ENCODE results near the gene MAT2B. TPM values are rescaled to one million over a fixed set of nuclear protein-coding genes. Genes with fewer than 3 reads are reported as not detected.

MAT2B gene
- total RNA-seq, 6 experiments from 2014 or later = 21.6 to 40.7 (median 26.6) TPM

- intact Hi-C loops (cut with DNase I) = no loop called here
- WGBS (ENCODE audit: insufficient coverage, low coverage, low lambda C conversion rate, missing lambda C conversion rate) = 74% methylated on average over 5 of the region's 5 CpGs
- ATAC-seq = no peak
- H3K27me3 ChIP-seq = peaks cover 0 to 6% of the 10 kb centered on the region in 2 donors
- no peak for DNase-seq
- no peak overlapping the region for H3K27ac ChIP-seq
- no peak overlapping the region for H3K4me3 ChIP-seq
- TF ChIP-seq POLR2A (IDR thresholded peaks at IDR 0.05) = no peak
- TF ChIP-seq CTCF (IDR thresholded peaks at IDR 0.05) = no peak
- no peaks in the 10 kb centered on the region for H3K36me3 ChIP-seq
- H3K4me1 ChIP-seq = peaks cover 0 to 10% (median 0%) of the 10 kb centered on the region in 4 donors
- no peaks in the 10 kb centered on the region for H3K9me3 ChIP-seq
Measured at GRCh38 chr5:163561339-163561738, 55.9 kb downstream of the MAT2B start.

GRCh38 chr5:163562071-163562470 is 56.7 kb downstream of the MAT2B start:
- DNase-seq (no peak), ATAC-seq (no peak)
- no peak for TF ChIP-seq CTCF (IDR thresholded peaks at IDR 0.05)
- no peak for TF ChIP-seq POLR2A (IDR thresholded peaks at IDR 0.05)
- Histone ChIP-seq H3K27me3 (peaks cover 0 to 6% of the 10 kb centered on the region in 2 donors), H3K9me3 (no peaks in the 10 kb centered on the region), H3K4me1 (peaks cover 0 to 11% (median 0%) of the 10 kb centered on the region in 4 donors), H3K36me3 (no peaks in the 10 kb centered on the region), H3K27ac (no peak overlapping the region), H3K4me3 (no peak overlapping the region)
- intact Hi-C loops (cut with DNase I) = no loop called here
- 29% methylated on average over 3 of the region's 3 CpGs for WGBS (ENCODE audit: insufficient coverage, low coverage, low lambda C conversion rate, missing lambda C conversion rate)

GRCh38 chr5:163563112-163563511 is 57.7 kb downstream of the MAT2B start:
- TF ChIP-seq CTCF (IDR thresholded peaks at IDR 0.05) (no peak), POLR2A (IDR thresholded peaks at IDR 0.05) (no peak)
- Histone ChIP-seq H3K4me1 (peaks cover 0 to 11% (median 0%) of the 10 kb centered on the region in 4 donors), H3K4me3 (no peak overlapping the region), H3K27ac (no peak overlapping the region), H3K27me3 (peaks cover 0 to 6% of the 10 kb centered on the region in 2 donors), H3K36me3 (no peaks in the 10 kb centered on the region), H3K9me3 (no peaks in the 10 kb centered on the region)
- DNase-seq (no peak), ATAC-seq (no peak)
- intact Hi-C loops (cut with DNase I) = no loop called here
- no CpG with 5 or more reads among the region's 1 CpG for WGBS (ENCODE audit: insufficient coverage, low coverage, low lambda C conversion rate, missing lambda C conversion rate)

- no peaks in the 10 kb centered on the region for H3K9me3 ChIP-seq
- no peaks in the 10 kb centered on the region for H3K36me3 ChIP-seq
- DNase-seq = no peak
- intact Hi-C loops (cut with DNase I) = no loop called here
- H3K27me3 ChIP-seq = peaks cover 0 to 6% of the 10 kb centered on the region in 2 donors
- no peak for TF ChIP-seq POLR2A (IDR thresholded peaks at IDR 0.05)
- TF ChIP-seq CTCF (IDR thresholded peaks at IDR 0.05) = no peak
- no peak overlapping the region for H3K4me3 ChIP-seq
- H3K4me1 ChIP-seq = peaks cover 0 to 11% (median 0%) of the 10 kb centered on the region in 4 donors
- H3K27ac ChIP-seq = no peak overlapping the region
- WGBS (ENCODE audit: insufficient coverage, low coverage, low lambda C conversion rate, missing lambda C conversion rate) = 46% methylated on average over 3 of the region's 3 CpGs
- no peak for ATAC-seq
Measured at GRCh38 chr5:163563880-163564279, 58.5 kb downstream of the MAT2B start.
